ENCODE measurements around the gene GRAMD1B. TPM values are rescaled to one million over a fixed set of nuclear protein-coding genes. Genes with fewer than 3 reads are reported as not detected.
A peak's percentile ranks its signal among the peaks of the same experiment; 100 is the strongest.

The GRAMD1B gene
- total RNA-seq, 2 donors from 2014 or later, result 28.8 to 39.6 TPM

DNA sequence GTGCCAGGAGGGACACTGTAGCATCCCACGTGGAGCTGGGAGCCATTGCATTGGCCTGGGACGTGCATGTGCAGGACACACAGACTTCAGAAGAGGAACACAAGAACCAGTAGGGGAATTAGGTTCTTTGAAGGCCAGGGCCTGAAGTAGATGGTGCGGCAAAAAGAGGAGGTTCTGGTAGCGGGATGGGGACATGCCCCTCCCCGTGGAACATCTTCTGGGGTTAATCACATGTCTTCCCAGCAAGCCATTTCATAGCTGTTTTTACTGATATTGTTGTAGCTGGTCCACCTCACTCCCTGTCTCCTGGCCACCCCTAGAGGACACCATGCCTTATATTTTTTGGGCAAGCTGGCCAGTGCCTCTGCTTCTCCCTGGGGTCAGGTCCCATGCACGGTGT is 150.1 kb downstream of the GRAMD1B start:
- Histone ChIP-seq H3K36me3 (ENCODE audit: control insufficient read depth, insufficient read depth, low read length) (peaks cover 40% of the 10 kb centered on the region), H3K27ac (ENCODE audit: low read depth, low read length) (no peak overlapping the region), H3K9ac (ENCODE audit: extremely low read depth, low read length, poor library complexity, severe bottlenecking) (no peak overlapping the region), H3K27me3 (ENCODE audit: control insufficient read depth, insufficient read depth, low read length, poor library complexity, severe bottlenecking) (no peaks in the 10 kb centered on the region), H3K4me3 (ENCODE audit: low read length) (no peak overlapping the region), H3K9me3 (ENCODE audit: control insufficient read depth, low read length) (no peaks in the 10 kb centered on the region), H3K4me1 (ENCODE audit: control insufficient read depth, insufficient read depth, low read length) (no peaks in the 10 kb centered on the region)
- H3K27me3 Mint-ChIP-seq (ENCODE audit: insufficient read depth), result peaks cover 14% of the 10 kb centered on the region
- DNase-seq, result no peak
- H3K9me3 Mint-ChIP-seq, result no peaks in the 10 kb centered on the region
- no peak overlapping the region for H3K4me3 Mint-ChIP-seq
- peaks cover 7% of the 10 kb centered on the region for H3K4me1 Mint-ChIP-seq
- H3K36me3 Mint-ChIP-seq (ENCODE audit: low read depth), result peaks cover 8% of the 10 kb centered on the region
- TF ChIP-seq, protein P1, sequence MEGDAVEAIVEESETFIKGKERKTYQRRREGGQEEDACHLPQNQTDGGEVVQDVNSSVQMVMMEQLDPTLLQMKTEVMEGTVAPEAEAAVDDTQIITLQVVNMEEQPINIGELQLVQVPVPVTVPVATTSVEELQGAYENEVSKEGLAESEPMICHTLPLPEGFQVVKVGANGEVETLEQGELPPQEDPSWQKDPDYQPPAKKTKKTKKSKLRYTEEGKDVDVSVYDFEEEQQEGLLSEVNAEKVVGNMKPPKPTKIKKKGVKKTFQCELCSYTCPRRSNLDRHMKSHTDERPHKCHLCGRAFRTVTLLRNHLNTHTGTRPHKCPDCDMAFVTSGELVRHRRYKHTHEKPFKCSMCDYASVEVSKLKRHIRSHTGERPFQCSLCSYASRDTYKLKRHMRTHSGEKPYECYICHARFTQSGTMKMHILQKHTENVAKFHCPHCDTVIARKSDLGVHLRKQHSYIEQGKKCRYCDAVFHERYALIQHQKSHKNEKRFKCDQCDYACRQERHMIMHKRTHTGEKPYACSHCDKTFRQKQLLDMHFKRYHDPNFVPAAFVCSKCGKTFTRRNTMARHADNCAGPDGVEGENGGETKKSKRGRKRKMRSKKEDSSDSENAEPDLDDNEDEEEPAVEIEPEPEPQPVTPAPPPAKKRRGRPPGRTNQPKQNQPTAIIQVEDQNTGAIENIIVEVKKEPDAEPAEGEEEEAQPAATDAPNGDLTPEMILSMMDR (conservative IDR thresholded peaks at IDR 0.05), result no peak
- H3K27ac Mint-ChIP-seq, result no peak overlapping the region
- WGBS, 2 experiments (ENCODE audit: insufficient coverage in 1 of 2, insufficient read length in 1 of 2), result 86 to 89% methylated on average over 6 of the region's 6 CpGs

DNA sequence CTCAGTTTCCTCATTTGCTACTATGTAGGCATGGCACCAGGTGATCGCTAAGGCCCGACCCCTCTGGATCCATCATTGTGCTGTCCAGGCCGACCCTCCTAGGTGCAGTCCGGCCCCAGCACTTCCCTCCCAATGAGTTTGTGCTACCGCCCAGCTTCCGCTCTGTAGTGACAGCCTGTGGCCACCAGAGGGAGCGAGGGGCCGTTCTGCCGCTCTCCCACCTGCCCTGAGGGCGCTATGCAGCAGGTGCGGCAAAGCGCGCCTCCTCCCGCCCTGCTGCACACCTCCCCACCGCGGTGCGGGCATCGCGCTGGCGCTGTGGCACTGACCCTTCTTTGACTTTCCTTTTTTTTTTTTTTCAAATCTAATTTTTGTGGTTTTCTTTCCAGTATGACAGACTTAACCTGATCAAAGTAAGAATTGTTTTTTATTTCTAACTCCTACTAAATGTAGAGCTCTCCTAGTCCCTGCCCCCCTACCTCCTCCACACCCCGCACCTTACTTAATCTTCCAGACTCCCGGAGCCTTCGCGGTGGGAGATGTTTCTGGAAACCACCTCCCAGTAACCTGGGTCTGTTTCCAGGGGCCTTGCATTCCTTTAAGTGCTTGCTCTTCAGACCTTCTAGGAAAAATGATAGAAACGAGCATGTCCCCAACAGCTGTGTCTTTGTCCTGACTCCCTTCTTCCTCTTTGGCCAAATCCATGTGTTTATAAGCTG is 150.6 kb downstream of the GRAMD1B start:
- no peak overlapping the region for H3K27ac Mint-ChIP-seq
- H3K4me3 Mint-ChIP-seq, result no peak overlapping the region
- no peaks in the 10 kb centered on the region for H3K4me1 ChIP-seq (ENCODE audit: control insufficient read depth, insufficient read depth, low read length)
- H3K36me3 ChIP-seq (ENCODE audit: control insufficient read depth, insufficient read depth, low read length), result peaks cover 40% of the 10 kb centered on the region
- no peaks in the 10 kb centered on the region for H3K27me3 ChIP-seq (ENCODE audit: control insufficient read depth, insufficient read depth, low read length, poor library complexity, severe bottlenecking)
- peaks cover 14% of the 10 kb centered on the region for H3K27me3 Mint-ChIP-seq (ENCODE audit: insufficient read depth)
- TF ChIP-seq, protein P1 (conservative IDR thresholded peaks at IDR 0.05), result peak; percentile 95
- no peak overlapping the region for H3K9ac ChIP-seq (ENCODE audit: extremely low read depth, low read length, poor library complexity, severe bottlenecking)
- H3K27ac ChIP-seq (ENCODE audit: low read depth, low read length), result no peak overlapping the region
- no peaks in the 10 kb centered on the region for H3K9me3 ChIP-seq (ENCODE audit: control insufficient read depth, low read length)
- H3K36me3 Mint-ChIP-seq (ENCODE audit: low read depth), result peaks cover 8% of the 10 kb centered on the region
- 22 to 33% methylated on average over 10 to 25 of the region's 25 CpGs for WGBS, 2 experiments (ENCODE audit: insufficient coverage in 1 of 2, insufficient read length in 1 of 2)
- H3K4me1 Mint-ChIP-seq, result peaks cover 11% of the 10 kb centered on the region
- no peak overlapping the region for H3K4me3 ChIP-seq (ENCODE audit: low read length)
- DNase-seq, result peak; percentile 94
- H3K9me3 Mint-ChIP-seq, result no peaks in the 10 kb centered on the region

DNA sequence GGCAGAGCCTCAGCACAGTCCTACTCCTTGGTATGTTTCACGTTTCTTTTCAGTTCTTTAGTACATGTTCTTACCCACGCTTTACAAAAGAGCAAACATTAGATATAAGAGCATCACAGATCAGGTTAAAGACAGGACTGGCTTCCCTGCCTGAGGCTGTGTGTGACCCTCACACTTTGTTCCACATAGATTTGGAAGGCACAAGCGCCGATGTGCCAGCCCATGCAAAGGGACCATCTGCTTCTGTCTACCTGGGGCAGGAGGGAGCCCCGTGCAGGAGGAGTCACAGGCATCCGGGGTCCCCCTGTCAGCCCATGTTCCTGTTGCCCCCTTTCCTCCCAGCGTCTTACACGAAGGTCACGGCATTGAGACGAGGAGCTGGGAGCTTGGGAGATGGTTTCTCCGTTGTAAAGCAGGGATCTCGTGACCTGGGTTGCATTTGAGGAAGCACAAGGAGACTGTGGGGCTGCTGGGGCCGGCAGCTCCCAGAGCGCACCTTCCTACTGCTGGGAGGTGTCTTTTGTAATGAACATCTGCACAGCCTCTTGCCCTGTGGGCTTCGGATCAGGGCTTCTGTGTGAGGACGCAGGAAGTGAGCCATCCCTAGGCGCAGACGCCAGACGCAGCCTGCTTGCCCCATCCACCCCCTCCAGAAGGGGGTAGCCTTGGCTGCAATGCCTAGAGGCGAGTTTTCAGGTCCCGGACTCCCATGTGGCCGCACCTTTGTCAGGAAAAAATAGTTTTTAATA is 151.8 kb downstream of the GRAMD1B start:
- Mint-ChIP-seq H3K4me1 (peaks cover 21% of the 10 kb centered on the region), H3K9me3 (no peaks in the 10 kb centered on the region), H3K4me3 (no peak overlapping the region), H3K27ac (no peak overlapping the region), H3K27me3 (ENCODE audit: insufficient read depth) (peaks cover 14% of the 10 kb centered on the region), H3K36me3 (ENCODE audit: low read depth) (peaks cover 8% of the 10 kb centered on the region)
- no peak for DNase-seq
- Histone ChIP-seq H3K9me3 (ENCODE audit: control insufficient read depth, low read length) (no peaks in the 10 kb centered on the region), H3K9ac (ENCODE audit: extremely low read depth, low read length, poor library complexity, severe bottlenecking) (no peak overlapping the region), H3K4me1 (ENCODE audit: control insufficient read depth, insufficient read depth, low read length) (no peaks in the 10 kb centered on the region), H3K27me3 (ENCODE audit: control insufficient read depth, insufficient read depth, low read length, poor library complexity, severe bottlenecking) (no peaks in the 10 kb centered on the region), H3K4me3 (ENCODE audit: low read length) (no peak overlapping the region), H3K27ac (ENCODE audit: low read depth, low read length) (no peak overlapping the region), H3K36me3 (ENCODE audit: control insufficient read depth, insufficient read depth, low read length) (peaks cover 40% of the 10 kb centered on the region)
- TF ChIP-seq, protein P1 (conservative IDR thresholded peaks at IDR 0.05), result no peak
- 90 to 96% methylated on average over 9 to 22 of the region's 22 CpGs for WGBS, 2 experiments (ENCODE audit: insufficient coverage in 1 of 2, insufficient read length in 1 of 2)
